ENCODE results near the gene PPARG. TPM values are rescaled to one million over a fixed set of nuclear protein-coding genes. Genes with fewer than 3 reads are reported as not detected.

PPARG gene
- total RNA-seq, 1 experiment from 2014 or later, result 71.6 TPM

- H4K20me1 ChIP-seq (ENCODE audit: insufficient read depth), result no peaks in the 10 kb centered on the region
- no TSS peak for BruUV-seq (replicated peaks)
- POLR2A ChIA-PET, result no interaction called here
- peak overlapping the region; percentile 39 for H3K4me2 ChIP-seq (ENCODE audit: low read length)
- H3K27ac ChIP-seq (ENCODE audit: low read depth, low read length), result no peak overlapping the region
- H3K79me2 ChIP-seq (ENCODE audit: insufficient read depth, low read length), result no peaks in the 10 kb centered on the region
- no peaks in the 10 kb centered on the region for H3K27me3 ChIP-seq (ENCODE audit: insufficient read depth, low read length)
- no peak overlapping the region for H3K9ac ChIP-seq (ENCODE audit: low read length)
- no peak for DNase-seq (ENCODE audit: low read depth, low spot score)
- RAD21 ChIA-PET (ENCODE audit: low non-redundant PET in 1 of 2, low total read pairs in 2 of 2, uncharacterized antibody in 2 of 2, unreplicated experiment in 2 of 2), result no interaction called here
- CTCF ChIA-PET, result interaction anchor here (0.6 kb wide), 1 partner anchor 25 kb away, joined by 3 read pairs; no protein-coding TSS in a partner anchor
- H2AFZ ChIP-seq (ENCODE audit: low read depth, low read length, poor library complexity, severe bottlenecking), result no peak overlapping the region
- intact Hi-C loops (cut with micrococcal nuclease), result no loop called here
- H3K4me1 ChIP-seq (ENCODE audit: control insufficient read depth in 1 of 2, insufficient read depth in 2 of 2, low read length in 2 of 2), result peaks cover 5 to 16% of the 10 kb centered on the region in 2 experiments; a peak in 2 of 4 replicates
- no peaks in the 10 kb centered on the region for H3K9me2 ChIP-seq (ENCODE audit: insufficient read depth)
- peak; percentile 35 for ATAC-seq
- H3K9me3 ChIP-seq (ENCODE audit: control insufficient read depth in 1 of 2, insufficient read depth in 1 of 2, low read depth in 1 of 2, low read length in 2 of 2), result no peaks in the 10 kb centered on the region
- no peak overlapping the region for H3K4me3 ChIP-seq (replicated peaks in 1 of 2; ENCODE audit: low read depth in 1 of 2, low read length in 2 of 2)
- no peak for TF ChIP-seq SP1 (IDR thresholded peaks at IDR 0.05; ENCODE audit: low read depth)
- TF ChIP-seq REST (IDR thresholded peaks at IDR 0.05; ENCODE audit: low read depth), result no peak
- TF ChIP-seq JUND (IDR thresholded peaks at IDR 0.05), result no peak
- no peak for TF ChIP-seq SRF (IDR thresholded peaks at IDR 0.05; ENCODE audit: low read depth)
- no peak for TF ChIP-seq CTCF (IDR thresholded peaks at IDR 0.05 in 2 of 3, conservative IDR thresholded peaks at IDR 0.05 in 1 of 3; ENCODE audit: borderline replicate concordance in 1 of 3, insufficient read depth in 1 of 3, low read depth in 2 of 3, low read length in 2 of 3)
- TF ChIP-seq ZNF274 (IDR thresholded peaks at IDR 0.05; ENCODE audit: low read depth, low read length), result no peak
- no peak for TF ChIP-seq RAD21 (IDR thresholded peaks at IDR 0.05; ENCODE audit: low read depth)
- TF ChIP-seq POLR2AphosphoS5 (IDR thresholded peaks at IDR 0.05; ENCODE audit: low read depth, low read length), result no peak
- no peaks in the 10 kb centered on the region for H3K36me3 ChIP-seq (ENCODE audit: control insufficient read depth in 1 of 2, insufficient read depth in 2 of 2, low read length in 2 of 2)
Observed at GRCh38 chr3:12454816-12455121, 165.9 kb downstream of the PPARG start.
